GM19043 (cell line): ENCODE measurements around the gene PNMA8B.
"Not testable (repeated sequence)": the region's sequence is repeated elsewhere in the genome, so short reads cannot be mapped to it uniquely, and the experiment has no call there.

Experiments used
- ATAC-seq: cut with Tn5 transposase; IDR thresholded peaks from one replicate; pipeline ENCODE4 v1.9.1; 2021; ENCODE audit warnings: low read depth; ENCODE audit not compliant: unreplicated experiment

PNMA8B gene

DNA sequence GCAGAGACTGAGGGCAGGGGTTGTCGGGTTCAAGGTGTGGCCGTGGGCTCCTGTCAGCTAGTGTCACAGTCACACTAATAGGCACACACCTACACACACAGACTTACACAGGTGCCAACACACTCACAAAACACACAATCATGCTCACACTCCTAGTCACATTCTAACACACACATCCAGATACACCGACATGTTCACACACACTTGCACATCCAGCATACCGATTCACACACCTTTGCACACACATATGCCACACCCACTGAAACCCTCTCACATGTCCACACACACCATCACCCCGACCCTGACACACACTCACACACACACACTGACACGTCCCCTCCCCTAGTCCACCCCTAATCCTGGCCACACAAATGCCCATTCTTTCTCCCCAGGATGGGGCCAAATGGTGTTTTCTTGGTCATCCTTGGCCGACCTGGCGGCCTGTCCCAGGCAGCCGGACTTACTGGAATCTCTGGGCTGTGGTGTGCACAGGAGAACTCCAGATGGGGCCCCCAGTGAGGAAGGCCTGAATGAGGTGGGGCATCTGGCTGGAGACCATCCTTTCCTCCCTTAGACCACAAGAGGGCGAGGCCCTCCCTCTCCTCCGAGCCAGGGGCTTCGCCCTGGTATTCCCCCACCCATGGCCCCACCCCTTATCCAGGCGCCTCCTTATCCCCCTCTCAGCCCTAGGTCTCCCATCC, 19.1 kb upstream of the PNMA8B start:
- no peak for ATAC-seq

DNA sequence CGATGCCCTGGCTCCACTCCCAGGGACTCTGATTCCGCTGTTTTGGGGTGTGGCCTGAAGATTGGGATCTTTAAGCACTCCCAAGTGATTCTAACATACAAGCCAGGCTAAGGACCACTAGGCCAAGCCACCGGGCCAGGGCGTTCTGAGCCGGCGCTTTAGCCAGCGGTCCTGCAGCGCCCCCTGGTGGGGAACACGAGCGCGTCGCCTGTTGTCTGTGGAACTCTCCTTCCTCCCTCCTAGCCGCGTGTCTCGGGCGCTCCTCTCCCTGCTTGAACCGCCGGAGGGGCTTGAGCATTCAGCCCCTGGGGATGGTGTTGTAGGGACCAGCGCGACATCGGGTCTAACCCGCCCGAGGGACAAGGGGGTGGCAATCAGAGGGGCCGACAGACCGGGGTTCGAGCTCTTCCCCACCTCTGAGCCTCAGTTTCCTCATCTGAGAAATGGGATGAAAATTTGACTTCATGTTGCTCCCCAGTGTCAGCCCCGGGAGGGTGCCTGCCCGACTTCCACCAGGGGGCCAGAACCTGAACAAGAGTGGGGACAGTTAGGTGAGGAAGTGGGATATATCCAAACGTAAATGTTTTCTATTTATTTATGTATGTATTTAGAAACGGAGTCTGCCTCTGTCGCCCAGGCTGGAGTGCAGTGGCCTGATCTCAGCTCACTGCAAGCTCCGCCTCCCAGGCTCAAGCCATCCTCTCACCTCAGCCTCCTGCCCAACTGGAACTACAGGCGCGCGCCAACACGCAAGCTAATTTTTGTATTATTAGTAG, 18.0 kb upstream of the PNMA8B start:
- ATAC-seq = no peak

DNA sequence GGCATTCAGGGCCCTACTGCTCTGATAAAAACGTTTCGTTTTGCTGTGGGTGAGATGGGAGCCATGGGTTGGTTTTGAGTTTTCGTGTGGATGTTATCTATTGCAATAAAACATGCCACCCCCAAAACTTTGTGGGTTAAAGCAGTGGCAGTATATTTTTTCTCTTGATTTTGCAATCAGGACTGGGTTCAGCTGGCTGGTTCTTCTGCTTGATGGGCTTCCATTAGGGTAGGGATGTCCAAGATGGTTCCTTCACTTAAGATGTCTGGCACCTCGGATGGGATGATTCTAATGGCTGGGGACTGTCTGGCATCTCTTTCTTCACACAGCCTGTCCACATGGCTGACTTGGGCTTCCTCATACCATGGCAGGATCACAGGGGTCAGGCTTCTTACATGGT, 15.6 kb upstream of the PNMA8B start:
- ATAC-seq = no peak

DNA sequence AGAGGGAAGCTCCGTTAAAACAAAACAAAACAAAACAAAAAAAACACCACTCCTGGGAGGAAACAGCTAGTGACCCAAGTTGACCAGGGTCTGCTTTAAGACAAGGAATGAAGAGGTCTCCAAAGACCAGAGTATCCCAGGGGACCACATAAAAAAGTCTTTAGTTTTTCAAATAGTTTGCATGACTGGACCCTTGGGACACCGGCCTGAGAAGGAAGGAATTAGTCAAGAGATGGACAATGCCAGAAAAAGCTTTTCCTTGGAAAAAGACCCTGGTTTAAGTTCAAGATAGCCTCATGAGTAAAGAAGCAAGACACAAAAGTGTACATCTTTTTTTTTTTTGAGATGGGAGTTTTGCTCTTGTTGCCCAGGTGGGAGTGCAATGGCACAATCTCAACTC, 12.5 kb upstream of the PNMA8B start:
- ATAC-seq = no peak

DNA sequence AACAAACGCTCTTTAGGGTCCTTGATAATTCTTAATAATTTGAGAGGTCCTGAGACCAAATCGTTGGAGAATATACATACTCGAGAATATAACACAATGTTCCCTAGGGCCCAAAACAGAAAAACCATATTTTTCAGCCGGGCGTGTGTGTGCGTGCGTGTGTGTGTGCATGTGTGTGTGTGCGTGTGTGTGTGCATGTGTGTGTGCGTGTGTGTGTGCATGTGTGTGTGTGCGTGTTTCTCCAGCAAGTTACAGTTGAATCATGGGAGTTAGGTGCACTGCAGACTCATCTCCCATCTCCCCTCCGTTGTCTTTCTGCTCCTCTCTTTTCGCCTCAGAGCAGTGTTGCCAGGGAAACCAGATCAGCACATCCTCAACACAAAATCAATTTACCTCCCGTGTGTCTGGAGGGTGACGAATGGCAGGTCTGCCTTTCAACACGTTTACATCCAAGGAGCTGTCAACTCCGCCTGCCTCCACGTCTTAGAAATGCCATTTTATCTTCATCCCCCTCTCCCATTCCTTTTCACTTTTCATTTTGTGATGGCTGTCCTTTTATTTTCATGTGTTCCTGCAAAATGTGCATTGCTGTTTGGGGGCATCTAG, 8.3 kb upstream of the PNMA8B start:
- no peak for ATAC-seq

DNA sequence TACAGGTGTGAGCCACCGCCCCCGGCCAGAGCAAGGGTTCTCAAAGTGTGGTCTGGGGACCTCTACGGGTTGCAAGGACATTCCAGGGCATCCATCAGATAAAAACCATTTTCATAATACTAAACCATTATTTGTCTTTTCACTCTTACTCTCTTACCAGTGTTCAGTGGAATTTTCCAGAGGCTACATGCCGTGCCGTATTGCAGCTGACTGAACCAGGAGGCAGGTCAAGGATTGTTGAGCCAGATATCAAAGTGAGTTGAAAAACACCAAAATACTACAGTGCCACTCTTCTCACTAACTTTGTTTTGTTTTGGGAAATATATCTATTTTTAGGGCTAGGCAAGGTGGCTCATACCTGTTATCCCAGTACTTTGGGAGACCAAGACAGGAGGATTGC, 7.2 kb upstream of the PNMA8B start:
- ATAC-seq = no peak

DNA sequence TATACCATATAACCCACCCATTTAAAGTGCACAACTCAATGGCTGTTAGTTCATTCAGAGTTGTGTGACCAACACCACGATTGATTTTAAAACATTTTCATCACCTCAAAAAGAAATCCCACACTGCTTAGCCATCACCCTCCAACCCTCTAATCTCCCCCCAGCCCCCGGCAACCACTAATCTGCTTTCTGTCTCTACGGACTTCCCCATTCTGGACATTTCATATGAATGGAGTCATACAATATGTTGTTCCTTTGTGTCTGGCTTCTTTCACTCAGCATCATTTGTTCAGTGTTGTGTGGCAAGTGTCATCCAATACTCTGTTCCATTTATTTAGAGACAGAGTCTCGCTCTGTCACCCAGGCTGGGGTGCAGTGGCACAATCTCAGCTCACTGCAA, 4.0 kb upstream of the PNMA8B start:
- no peak for ATAC-seq

DNA sequence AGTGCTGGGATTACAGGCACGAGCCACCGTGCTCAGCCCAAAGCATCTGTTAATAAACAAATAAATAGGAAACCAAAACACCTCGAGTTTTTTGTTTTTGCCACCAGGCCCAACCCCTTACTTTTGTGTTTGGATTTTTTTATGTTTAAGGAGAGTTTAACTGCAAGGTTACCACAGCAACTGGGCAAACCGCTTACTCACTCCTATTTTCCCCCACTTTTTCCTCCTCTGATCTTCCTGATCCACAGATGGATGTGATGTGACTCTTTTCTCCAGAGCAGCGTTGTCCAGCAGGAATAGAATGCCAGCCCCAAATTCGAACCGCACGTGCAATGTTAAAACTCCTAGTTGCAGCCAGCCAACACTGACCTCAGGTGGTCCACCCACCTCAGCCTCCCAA, 2.1 kb upstream of the PNMA8B start:
- no peak for ATAC-seq

DNA sequence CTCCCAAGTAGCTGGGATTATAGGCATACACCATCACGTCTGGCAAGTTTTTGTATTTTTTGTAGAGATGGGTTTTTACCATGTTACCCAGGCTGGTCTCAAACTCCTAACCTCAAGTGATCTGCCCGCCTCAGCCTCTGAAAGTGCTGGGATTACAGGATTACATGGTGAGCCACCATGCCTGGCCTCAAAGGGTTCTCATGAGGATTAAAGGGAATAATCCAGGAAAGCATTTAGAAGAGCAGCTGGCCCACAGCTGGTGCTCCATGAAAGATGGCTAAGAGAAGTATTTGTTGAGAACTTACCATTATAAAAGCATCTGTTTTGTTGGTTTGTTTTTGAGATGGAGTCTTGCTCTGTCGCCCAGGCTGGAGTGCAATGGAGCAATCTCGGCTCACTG, 1.2 kb upstream of the PNMA8B start:
- ATAC-seq = not testable (repeated sequence)

DNA sequence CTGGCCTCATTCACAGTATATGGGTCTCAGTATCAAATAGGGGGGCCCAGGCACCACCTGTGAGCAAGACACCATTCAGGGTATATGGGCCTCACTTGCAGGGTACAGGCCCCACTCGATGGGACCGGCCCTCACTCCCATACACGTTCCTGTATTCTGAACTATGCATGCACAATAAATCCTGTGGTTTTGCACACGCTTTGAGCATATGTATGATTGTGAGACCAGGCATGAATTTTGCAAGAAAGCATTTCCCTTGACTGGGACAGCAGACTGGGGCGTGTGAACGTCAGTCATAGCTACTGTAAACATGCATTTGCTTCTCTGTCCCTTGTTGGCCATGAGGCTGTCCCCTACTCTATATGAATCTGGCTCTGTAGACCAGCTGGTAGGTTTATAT, 637 bp upstream of the PNMA8B start:
- ATAC-seq = no peak

DNA sequence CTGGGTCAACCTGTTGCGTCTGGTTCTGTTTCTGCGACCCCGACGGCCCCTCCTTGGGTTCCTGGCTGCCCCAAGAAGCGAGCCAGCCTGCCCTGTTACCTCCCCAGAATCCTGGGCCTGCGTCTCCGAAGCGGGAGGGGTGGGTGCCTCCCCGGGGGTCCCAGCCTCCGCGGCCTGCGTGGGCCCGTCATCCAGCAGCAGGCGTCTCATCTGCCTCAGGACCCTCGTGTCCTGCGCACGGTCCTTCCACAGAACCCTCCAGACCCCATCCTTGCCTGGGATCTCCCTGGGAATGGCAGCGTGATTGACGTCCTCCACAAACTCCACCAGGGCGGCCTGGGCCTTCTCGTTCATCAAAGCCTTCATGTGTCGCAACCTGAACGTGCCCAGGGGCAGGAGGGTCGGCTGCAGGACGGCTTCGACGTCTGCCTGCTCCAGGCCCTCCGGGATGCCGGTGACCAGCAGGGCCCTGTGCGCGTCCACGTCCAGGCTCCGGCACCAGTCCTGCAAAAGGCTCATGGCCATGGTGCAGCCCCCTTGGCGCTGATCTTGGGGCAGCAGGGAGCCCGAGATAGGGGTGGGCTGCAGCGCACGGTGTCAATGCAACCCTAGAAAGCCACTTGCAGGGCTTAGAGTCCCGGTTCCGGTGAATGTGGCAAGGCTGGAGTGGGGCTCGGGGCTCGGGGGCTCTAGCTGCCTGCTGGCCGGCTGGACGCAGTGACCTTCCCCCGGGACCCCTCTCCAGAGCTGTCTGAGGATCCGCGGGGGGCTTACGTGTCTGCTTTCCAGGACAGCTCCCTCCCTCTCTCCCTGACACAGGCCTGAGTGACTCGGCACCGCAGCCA, 504 bp downstream of the PNMA8B start:
- ATAC-seq = no peak

DNA sequence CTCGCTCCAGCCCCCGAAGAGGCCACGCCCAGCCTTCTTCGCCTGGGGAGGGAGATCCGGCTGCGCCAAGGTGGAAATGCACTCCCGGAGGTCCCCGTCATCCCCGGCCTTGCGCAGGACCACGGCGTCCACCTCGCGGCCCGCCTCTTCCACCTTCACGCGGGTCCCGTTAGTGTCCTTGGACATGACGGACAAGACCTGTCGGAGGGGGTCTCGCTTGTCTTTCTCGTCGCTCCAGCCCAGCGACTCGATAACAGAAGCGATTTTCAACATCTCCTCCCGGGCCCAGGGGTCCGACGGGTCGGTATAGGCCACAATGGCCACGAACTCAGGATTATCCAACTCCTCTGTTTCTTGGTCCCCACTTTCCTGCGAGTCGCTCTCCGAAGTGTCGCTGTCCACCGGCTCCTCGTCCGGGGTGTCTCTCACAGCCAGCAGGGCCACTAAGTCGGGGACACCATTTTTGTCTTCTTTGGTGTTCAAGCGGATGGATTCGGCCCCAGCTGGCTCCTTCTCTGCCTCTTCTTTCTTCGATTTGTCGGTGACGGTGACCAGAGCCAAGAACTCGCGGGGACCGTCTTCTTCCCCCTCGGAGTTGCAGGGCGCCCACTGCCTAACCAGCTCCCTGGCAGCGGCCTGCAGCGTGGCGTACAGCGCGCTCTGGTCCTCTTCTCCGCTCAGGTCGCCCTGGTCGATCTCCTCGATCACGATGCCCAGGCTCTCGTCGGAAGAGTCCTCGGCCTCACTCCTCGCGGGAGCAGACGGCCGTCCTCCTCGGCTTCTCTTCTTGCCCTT, 1.3 kb downstream of the PNMA8B start:
- no peak for ATAC-seq

DNA sequence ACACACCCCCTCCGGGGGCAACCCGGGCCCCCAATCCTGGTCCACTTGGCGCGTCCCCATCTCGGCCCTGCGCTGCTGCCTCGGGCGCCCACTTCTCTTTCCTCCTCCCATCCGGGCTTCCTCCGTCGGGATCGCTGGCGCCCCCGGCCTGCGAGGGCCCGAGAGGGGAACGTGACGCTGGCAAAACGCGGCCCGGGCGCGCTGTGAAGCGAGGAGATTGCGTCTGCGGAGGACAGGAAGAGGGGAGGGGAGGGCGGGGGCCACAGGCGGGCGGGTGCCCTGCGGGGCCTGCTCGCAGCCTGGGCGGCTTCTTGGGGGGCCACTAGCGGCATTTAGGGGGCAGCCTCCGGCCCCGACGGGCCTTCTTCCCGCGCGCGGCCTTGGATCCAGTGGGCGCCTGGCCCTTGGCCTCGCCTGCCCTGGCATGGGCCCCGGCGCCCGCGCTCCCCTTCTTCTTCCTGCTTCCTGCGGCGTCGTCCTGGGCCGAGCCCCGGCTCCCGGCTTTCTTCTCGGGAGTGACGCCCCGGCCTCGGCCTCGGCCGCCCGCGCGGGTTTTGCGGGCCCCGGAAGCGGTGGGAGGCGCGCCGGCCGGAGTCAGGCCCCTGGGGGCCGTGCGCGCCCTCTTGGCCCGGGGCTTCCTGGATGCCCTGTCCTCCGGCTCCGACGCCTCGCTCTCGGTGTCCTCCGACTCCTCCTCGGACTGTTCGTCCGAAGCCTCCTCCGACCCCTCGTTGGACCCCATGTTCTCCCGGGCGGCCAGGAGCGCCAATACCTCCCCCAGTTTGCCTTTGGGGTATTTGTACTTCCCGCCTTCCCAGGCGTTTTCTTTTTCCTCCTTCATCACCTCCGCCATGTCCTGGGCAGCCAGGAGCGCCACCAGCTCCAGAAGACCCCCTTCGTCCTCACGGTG, 2.2 kb downstream of the PNMA8B start:
- ATAC-seq = no peak

DNA sequence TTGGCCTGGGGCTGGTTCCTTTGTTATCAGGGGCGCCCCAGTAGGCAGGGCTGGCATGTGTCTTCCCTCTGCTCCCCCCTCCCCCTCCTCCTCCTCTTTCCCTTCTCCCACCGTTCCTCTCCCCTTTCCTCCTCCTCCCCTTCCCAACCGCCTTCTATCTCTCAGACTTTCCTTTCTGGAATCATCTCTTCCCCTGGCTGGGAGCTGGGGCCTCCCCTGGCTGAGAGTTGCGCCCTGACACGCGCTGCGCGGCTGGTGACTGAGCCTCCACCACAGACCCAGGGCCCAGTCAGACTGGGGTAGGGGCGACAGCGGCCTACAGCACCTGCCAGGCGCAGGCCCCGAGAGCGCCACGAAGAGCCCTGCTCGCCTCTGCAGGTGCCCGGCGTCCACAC, 2.8 kb downstream of the PNMA8B start:
- no peak for ATAC-seq

DNA sequence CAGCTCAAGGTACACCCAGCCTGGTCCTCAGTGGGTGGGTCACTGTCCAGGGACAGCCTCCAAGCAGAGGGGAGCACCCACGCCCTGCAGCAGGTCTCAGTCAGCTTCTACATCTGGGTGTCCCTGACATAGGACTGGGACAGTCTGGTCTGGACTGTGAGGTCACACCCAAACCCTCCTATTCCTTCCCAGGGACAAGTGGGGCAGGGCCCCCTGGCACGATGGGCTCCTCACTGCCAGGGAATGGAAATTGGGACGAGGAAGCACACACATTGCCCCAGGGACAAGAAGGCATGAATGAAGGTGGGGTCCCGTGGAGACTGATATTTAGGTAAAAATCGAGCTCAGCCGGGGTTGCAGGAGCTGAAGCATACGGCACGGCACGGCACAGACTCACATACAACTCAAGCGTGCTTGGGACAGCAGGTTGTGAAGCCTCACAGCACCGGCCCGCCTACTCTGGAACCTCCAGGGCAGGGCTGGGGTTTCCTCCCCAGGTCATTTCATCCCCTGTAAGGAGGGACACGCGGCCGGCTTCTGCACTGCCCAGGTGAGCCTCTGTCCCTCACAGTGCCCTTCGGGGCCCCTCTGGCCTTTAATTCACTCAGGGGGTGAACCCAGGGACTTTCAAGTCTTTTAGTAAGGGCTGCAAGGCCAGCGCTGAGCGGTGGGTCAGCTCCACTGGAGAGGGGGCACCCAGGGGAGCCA, 3.5 kb downstream of the PNMA8B start:
- ATAC-seq = no peak

DNA sequence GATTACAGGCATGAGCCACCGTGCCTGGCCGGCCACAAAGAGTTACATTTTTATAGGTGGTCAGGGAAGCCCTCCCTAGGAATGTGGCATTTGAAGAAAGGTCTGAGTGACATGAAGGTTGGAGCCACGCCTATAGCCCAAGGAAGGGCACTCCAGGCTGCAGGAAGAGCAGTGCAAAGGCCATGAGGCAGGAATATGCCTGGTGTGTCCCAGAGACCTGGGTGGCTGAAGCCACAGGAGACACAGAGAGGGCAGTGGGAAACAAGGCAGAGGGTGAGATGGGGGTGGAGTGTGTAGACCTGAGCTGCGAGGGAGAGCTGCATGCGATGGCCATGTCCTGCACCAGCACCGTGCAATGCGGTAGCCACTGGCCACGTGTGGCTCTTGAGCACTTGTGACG, 4.9 kb downstream of the PNMA8B start:
- ATAC-seq = no peak

DNA sequence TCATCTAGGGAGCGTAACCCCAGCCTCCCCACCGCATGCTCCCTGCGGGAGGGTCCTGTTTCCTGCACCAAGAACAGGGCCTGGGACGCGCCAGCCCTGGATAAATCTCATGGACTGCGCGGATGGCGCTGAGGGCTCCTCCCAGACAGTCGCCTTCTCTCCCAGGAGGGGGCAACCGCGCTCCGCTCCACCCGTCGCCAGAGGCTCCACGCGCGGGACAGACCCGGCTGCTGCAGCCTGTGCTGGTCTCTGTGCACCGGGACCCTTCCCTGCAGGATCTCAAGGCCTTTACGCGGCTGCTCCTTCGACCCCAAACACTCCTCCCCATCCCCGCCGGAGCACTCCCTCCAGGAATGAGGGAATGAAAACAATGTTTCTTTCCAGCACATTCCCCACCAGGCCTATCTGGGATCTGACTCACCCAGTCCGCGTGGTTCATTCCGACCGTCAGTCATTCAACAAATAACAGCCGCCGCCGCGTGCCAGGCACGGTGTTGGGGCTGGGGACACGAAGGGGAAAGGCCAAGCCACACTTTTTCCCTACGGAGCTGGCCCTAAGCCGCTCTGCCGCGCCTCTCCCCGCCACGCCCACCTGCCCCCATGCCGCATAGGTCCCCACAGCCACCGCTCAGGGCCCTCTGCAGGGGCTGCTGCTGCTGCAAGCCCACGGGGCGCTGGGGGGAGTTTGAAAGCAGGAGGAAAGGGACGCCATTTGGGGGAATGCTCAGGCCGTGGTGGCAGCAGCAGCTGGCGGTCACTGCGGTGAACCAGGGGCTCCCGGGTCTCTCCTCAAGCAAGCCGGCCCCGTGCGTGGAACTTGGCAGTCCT, 6.0 kb downstream of the PNMA8B start:
- no peak for ATAC-seq

DNA sequence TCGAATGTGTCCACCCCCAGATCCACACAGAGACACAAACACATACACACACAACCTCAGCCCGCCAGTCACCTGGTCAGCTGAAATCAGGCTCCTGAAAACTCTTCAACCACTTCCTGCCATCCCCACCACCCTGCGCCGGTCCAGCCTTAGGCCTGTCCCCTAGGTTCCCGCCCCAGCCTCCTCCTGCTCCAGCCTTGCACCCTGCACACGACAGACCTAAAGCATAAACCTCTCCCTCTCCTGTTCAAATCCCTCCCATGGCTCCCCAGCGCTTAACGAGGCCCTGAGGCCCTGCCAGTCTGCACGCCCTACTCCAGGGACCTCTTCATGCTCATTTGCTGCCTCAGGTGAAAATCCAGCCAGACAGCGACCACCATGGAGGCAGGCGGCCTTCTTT, 7.1 kb downstream of the PNMA8B start:
- ATAC-seq = no peak
